IMR-90 (cell line): ENCODE data around the gene GHR. TPM values are rescaled to one million over a fixed set of nuclear protein-coding genes. Genes with fewer than 3 reads are reported as not detected.

Source experiments
- ATAC-seq: fragments of 200-7000 bp; cut with Tn5 transposase; 2 replicates; pipeline ENCODE4 v1.9.1; 2020; ENCODE audit warnings: low read depth, mild to moderate bottlenecking, moderate library complexity
- BruUV-seq: library from RNA; stranded (reverse); fragments of 400-500 nt; replicated peaks from 2 replicates; lab custom pipeline; 2021; lab: Mats Ljungman, UMichigan
- CTCF ChIA-PET: fragments of 300-600 bp; formaldehyde crosslinking; extraction: SDS; loops from one replicate; lab custom pipeline; 2021; ENCODE audit warnings: antibody characterized with exemption; lab: Yijun Ruan, JAX
- POLR2A ChIA-PET: fragments of 300-600 bp; sonication (Branson Sonifier 250); formaldehyde crosslinking; loops from one replicate; lab custom pipeline; 2022; ENCODE audit warnings: antibody characterized with exemption; ENCODE audit not compliant: unreplicated experiment; lab: Charles Lee
- DNase-seq: peaks from one replicate; pipeline ENCODE4 v3.0.0; 2013
- H2AFZ ChIP-seq: replicated peaks from 2 replicates; pipeline ENCODE3; 2013; ENCODE audit warnings: low read length, mild to moderate bottlenecking; ENCODE audit not compliant: poor library complexity
- H2AK5ac ChIP-seq: 2 replicates; pipeline ENCODE4 v1.6.1; 2013; ENCODE audit warnings: low read depth, low read length, inconsistent platforms
- H2AK9ac ChIP-seq: replicated peaks from 2 replicates; pipeline ENCODE3; 2013; ENCODE audit warnings: mild to moderate bottlenecking, low read depth, low read length, moderate library complexity; ENCODE audit not compliant: poor library complexity
- H2BK120ac ChIP-seq: 2 replicates; pipeline ENCODE4 v1.6.1; 2013; ENCODE audit warnings: low read depth, low read length, inconsistent platforms
- H2BK15ac ChIP-seq: 3 replicates; pipeline ENCODE4 v1.6.1; 2013; ENCODE audit warnings: low read depth, low read length, inconsistent platforms
- H2BK20ac ChIP-seq: 2 replicates; pipeline ENCODE4 v1.6.1; 2013; ENCODE audit warnings: low read depth, mild to moderate bottlenecking, inconsistent platforms, low read length, moderate library complexity
- H2BK5ac ChIP-seq: 2 replicates; pipeline ENCODE4 v1.6.1; 2013; ENCODE audit warnings: mild to moderate bottlenecking, low read depth, low read length, inconsistent platforms; ENCODE audit not compliant: poor library complexity, severe bottlenecking
- H3K14ac ChIP-seq: replicated peaks from 2 replicates; pipeline ENCODE4 v1.6.1; 2013; ENCODE audit warnings: low read depth, low read length, inconsistent platforms
- H3K18ac ChIP-seq: 2 replicates; pipeline ENCODE4 v1.6.1; 2013; ENCODE audit warnings: low read depth, low read length, control low read depth
- H3K23ac ChIP-seq: 2 replicates; pipeline ENCODE4 v1.6.1; 2013; ENCODE audit warnings: low read depth, low read length, inconsistent platforms
- H3K27ac ChIP-seq: 2 replicates; pipeline ENCODE4 v1.5.1; 2013; ENCODE audit warnings: mild to moderate bottlenecking, control low read depth, low read length; ENCODE audit not compliant: insufficient read depth
- H3K27me3 ChIP-seq: 2 replicates; pipeline ENCODE4 v1.6.1; 2013; ENCODE audit warnings: low read length; ENCODE audit not compliant: control insufficient read depth, insufficient read depth
- H3K36me3 ChIP-seq: 2 replicates; pipeline ENCODE4 v1.6.1; 2013; ENCODE audit warnings: low read length, mixed read lengths; ENCODE audit not compliant: control insufficient read depth, insufficient read depth
- H3K4ac ChIP-seq: 2 replicates; pipeline ENCODE4 v1.6.1; 2013; ENCODE audit warnings: low read depth, low read length, inconsistent platforms
- H3K4me1 ChIP-seq: 2 replicates; pipeline ENCODE4 v1.6.1; 2013; ENCODE audit warnings: low read length, mixed read lengths; ENCODE audit not compliant: control insufficient read depth, insufficient read depth
- H3K4me2 ChIP-seq: 2 replicates; pipeline ENCODE4 v1.6.1; 2013; ENCODE audit warnings: low read depth, mild to moderate bottlenecking, control low read depth, low read length, moderate library complexity
- H3K4me3 ChIP-seq: 2 replicates; pipeline ENCODE4 v1.5.1; 2013; ENCODE audit warnings: low read depth, mild to moderate bottlenecking, control low read depth, low read length, moderate library complexity; ENCODE audit not compliant: insufficient read depth
- H3K56ac ChIP-seq: 2 replicates; pipeline ENCODE4 v1.6.1; 2013; ENCODE audit warnings: low read length, inconsistent platforms; ENCODE audit not compliant: insufficient read depth; ENCODE audit errors: extremely low read depth
- H3K79me1 ChIP-seq, 2 experiments: 2 replicates each; pipeline ENCODE4 v1.6.1; 2013; ENCODE audit warnings: low read length in 2 of 2, inconsistent platforms in 1 of 2, low read depth in 1 of 2
- H3K9ac ChIP-seq: 2 replicates; pipeline ENCODE4 v1.6.1; 2013; ENCODE audit warnings: low read depth, low read length, control low read depth
- H3K9me1 ChIP-seq: 2 replicates; pipeline ENCODE4 v1.6.1; 2013; ENCODE audit warnings: low read length, inconsistent platforms; ENCODE audit not compliant: insufficient read depth
- H3K9me3 ChIP-seq: 2 replicates; pipeline ENCODE4 v1.6.1; 2013; ENCODE audit warnings: low read length; ENCODE audit not compliant: control insufficient read depth, insufficient read depth
- H4K20me1 ChIP-seq: 2 replicates; pipeline ENCODE4 v1.6.1; 2013; ENCODE audit warnings: low read length, inconsistent platforms; ENCODE audit not compliant: insufficient read depth
- H4K5ac ChIP-seq: 2 replicates; pipeline ENCODE4 v1.6.1; 2013; ENCODE audit warnings: mild to moderate bottlenecking, low read depth, low read length, control low read depth
- H4K8ac ChIP-seq, 2 experiments: 2 replicates each; pipeline ENCODE4 v1.6.1; 2013; ENCODE audit warnings: low read depth in 2 of 2, low read length in 2 of 2, control low read depth in 1 of 2, inconsistent platforms in 1 of 2
- H4K91ac ChIP-seq: 2 replicates; pipeline ENCODE4 v1.6.1; 2013; ENCODE audit warnings: low read depth, low read length, inconsistent platforms; ENCODE audit not compliant: insufficient read depth
- BHLHE40 ChIP-seq: fragments of 150-350 bp; IDR thresholded peaks from 2 replicates; pipeline ENCODE4 v1.6.1; 2016; ENCODE audit warnings: mild to moderate bottlenecking, low read depth, low read length
- CEBPB ChIP-seq: IDR thresholded peaks from 2 replicates; pipeline ENCODE4 v1.6.1; 2012; ENCODE audit warnings: low read depth, low read length, improper control_type of control experiment
- CHD1 ChIP-seq: IDR thresholded peaks from 2 replicates; pipeline ENCODE4 v1.6.1; 2012; ENCODE audit warnings: low read depth, low read length, improper control_type of control experiment
- CTCF ChIP-seq: conservative IDR thresholded peaks from 2 replicates; pipeline ENCODE4 v1.5.1; 2012; ENCODE audit warnings: mild to moderate bottlenecking, low read depth, low read length, improper control_type of control experiment
- ELK1 ChIP-seq: fragments of 150-350 bp; IDR thresholded peaks from 2 replicates; pipeline ENCODE4 v1.6.1; 2016; ENCODE audit warnings: low read depth, mild to moderate bottlenecking, low read length, moderate library complexity, borderline replicate concordance
- FOS ChIP-seq: fragments of 150-350 bp; IDR thresholded peaks from 2 replicates; pipeline ENCODE4 v1.6.1; 2016; ENCODE audit warnings: low read depth, low read length
- MAFK ChIP-seq: IDR thresholded peaks from 2 replicates; pipeline ENCODE4 v1.6.1; 2012; ENCODE audit warnings: low read depth, low read length, improper control_type of control experiment
- MAZ ChIP-seq: IDR thresholded peaks from 2 replicates; pipeline ENCODE4 v1.6.1; 2012; ENCODE audit warnings: low read depth, mild to moderate bottlenecking, low read length, improper control_type of control experiment, moderate library complexity, borderline replicate concordance
- MXI1 ChIP-seq: IDR thresholded peaks from 2 replicates; pipeline ENCODE4 v1.6.1; 2012; ENCODE audit warnings: low read depth, mild to moderate bottlenecking, low read length, moderate library complexity, borderline replicate concordance
- NFE2L2 ChIP-seq: fragments of 150-350 bp; IDR thresholded peaks from 2 replicates; pipeline ENCODE4 v1.6.1; 2016; ENCODE audit warnings: low read depth, mild to moderate bottlenecking, low read length
- POLR2A ChIP-seq: IDR thresholded peaks from 2 replicates; pipeline ENCODE4 v1.6.1; 2012; ENCODE audit warnings: mild to moderate bottlenecking, low read depth, low read length
- RAD21 ChIP-seq: IDR thresholded peaks from 2 replicates; pipeline ENCODE4 v1.6.1; 2012; ENCODE audit warnings: low read length, improper control_type of control experiment
- RCOR1 ChIP-seq: IDR thresholded peaks from 2 replicates; pipeline ENCODE4 v1.6.1; 2012; ENCODE audit warnings: mild to moderate bottlenecking, low read length, improper control_type of control experiment; ENCODE audit not compliant: insufficient replicate concordance
- RFX5 ChIP-seq: IDR thresholded peaks from 2 replicates; pipeline ENCODE4 v1.8.0; 2012; ENCODE audit warnings: low read depth, mild to moderate bottlenecking, low read length, moderate library complexity
- SMC3 ChIP-seq: fragments of 150-350 bp; IDR thresholded peaks from 2 replicates; pipeline ENCODE4 v1.6.1; 2016; ENCODE audit warnings: low read depth, mild to moderate bottlenecking, antibody characterized with exemption, low read length, moderate library complexity
- USF2 ChIP-seq: fragments of 150-350 bp; IDR thresholded peaks from 2 replicates; pipeline ENCODE4 v1.6.1; 2017; ENCODE audit warnings: mild to moderate bottlenecking, antibody characterized with exemption, low read length, low read depth
- WGBS, 2 experiments: methylation state at CpG; one replicate each; pipeline versions ENCODE4 v1.1.5 to v1.1.7; 2013; ENCODE audit warnings: missing lambda C conversion rate in 2 of 2; ENCODE audit not compliant: insufficient read length in 1 of 2; ENCODE audit errors: extremely low coverage in 2 of 2; 5-methylcytosine and 5-hydroxymethylcytosine counted together
- dilution Hi-C: fragments of 300-500 bp; cut with HindIII; formaldehyde crosslinking; loops from one replicate; pipeline ENCODE4 v1.14.3; 2018; ENCODE audit warnings: low sequenced_read_pairs; ENCODE audit not compliant: unreplicated experiment
- in situ Hi-C: fragments of 300-500 bp; cut with MboI; formaldehyde crosslinking; loops from 3 replicates; pipeline ENCODE4 v1.14.3; 2019; ENCODE audit warnings: low sequenced_read_pairs, inconsistent platforms, mixed read lengths
- intact Hi-C: fragments of 100-400 bp; cut with micrococcal nuclease; formaldehyde crosslinking; loops from 2 replicates; pipeline ENCODE4 v1.10.0; 2022
- polyA plus RNA-seq, 3 experiments: library from polyadenylated mRNA; depleted of rRNA; stranded (reverse); fragments of >200 nt; gene quantifications; 2 replicates each; pipeline ENCODE4 v1.2.3, GENCODE V29; 2012; ENCODE audit warnings: low replicate concordance in 1 of 3
- total RNA-seq: library from RNA; depleted of rRNA; stranded (reverse); fragments of >200 nt; gene quantifications from 2 replicates; pipeline ENCODE4 v1.2.3, GENCODE V29; 2012

GHR gene
- total and polyA plus RNA-seq, 2 of the 4 experiments (the other 2 are of a cell fraction), result 0.36 to 1.1 TPM

- H3K23ac ChIP-seq, result no peak overlapping the region
- no peak overlapping the region for H2BK20ac ChIP-seq
- no peak overlapping the region for H2BK120ac ChIP-seq
- no CpG with 5 or more reads among the region's 4 CpGs for WGBS, 2 experiments
- intact Hi-C loops (no loop called here), dilution Hi-C loops (no loop called here), in situ Hi-C loops (no loop called here)
- H2BK5ac ChIP-seq, result no peak overlapping the region
- no peak overlapping the region for H3K56ac ChIP-seq
- H3K9ac ChIP-seq, result no peak overlapping the region
- H3K27ac ChIP-seq, result no peak overlapping the region
- no peak for DNase-seq
- H2AFZ ChIP-seq, result no peak overlapping the region
- no peak overlapping the region for H4K5ac ChIP-seq
- H2BK15ac ChIP-seq, result no peak overlapping the region
- no TSS peak for BruUV-seq
- no peak overlapping the region for H3K4ac ChIP-seq
- no peak overlapping the region for H4K91ac ChIP-seq
- CTCF ChIA-PET, result no interaction called here
- no peaks in the 10 kb centered on the region for H3K36me3 ChIP-seq
- H3K4me1 ChIP-seq, result no peaks in the 10 kb centered on the region; the same call in 1 of the 2 replicates
- H4K20me1 ChIP-seq, result no peaks in the 10 kb centered on the region
- H3K18ac ChIP-seq, result no peak overlapping the region
- TF ChIP-seq USF2 (no peak), NFE2L2 (no peak), RAD21 (no peak), POLR2A (no peak), SMC3 (no peak), CHD1 (no peak), RCOR1 (no peak), RFX5 (no peak), MAFK (no peak), CTCF (no peak), BHLHE40 (no peak), FOS (no peak), CEBPB (no peak), ELK1 (no peak), MXI1 (no peak), MAZ (no peak)
- no peaks in the 10 kb centered on the region for H3K9me1 ChIP-seq
- H3K4me2 ChIP-seq, result no peak overlapping the region; the same call in 1 of the 2 replicates
- no peaks in the 10 kb centered on the region for H3K27me3 ChIP-seq
- H3K14ac ChIP-seq, result no peak overlapping the region
- POLR2A ChIA-PET, result no interaction called here
- H2AK9ac ChIP-seq, result no peak overlapping the region
- H3K79me1 ChIP-seq, result no peaks in the 10 kb centered on the region
- H3K4me3 ChIP-seq, result no peak overlapping the region
- H2AK5ac ChIP-seq, result no peak overlapping the region
- H4K8ac ChIP-seq, result no peak overlapping the region
- no peak for ATAC-seq
- no peaks in the 10 kb centered on the region for H3K9me3 ChIP-seq
Observed at GRCh38 chr5:42620579-42621216, 197.5 kb downstream of the GHR start.
